Vagina (tissue), 2 donors: ENCODE measurements around the gene MTAP.

Experiments
- CTCF ChIP-seq, 3 experiments: fragments of 450-650 bp in 2 of 3; fragments of 200-600 bp in 1 of 3; sonication (generic) in 1 of 3; IDR thresholded peaks; one replicate each; pipeline ENCODE4 v1.5.1; 2017 to 2019; ENCODE audit warnings: antibody characterized with exemption in 3 of 3, mild to moderate bottlenecking in 2 of 3, moderate library complexity in 2 of 3
- POLR2A ChIP-seq, 2 donors: fragments of 450-650 bp; IDR thresholded peaks; one replicate each; pipeline ENCODE4 v1.6.1; 2017; ENCODE audit warnings: antibody characterized with exemption in 2 of 2, mild to moderate bottlenecking in 2 of 2, moderate library complexity in 2 of 2
- POLR2AphosphoS5 ChIP-seq, 2 donors: sonication (generic); formaldehyde crosslinking; IDR thresholded peaks; one replicate each; pipeline ENCODE4 v1.9.0; 2017; ENCODE audit warnings: antibody characterized with exemption in 2 of 2, mild to moderate bottlenecking in 2 of 2, low read depth in 1 of 2; ENCODE audit not compliant: insufficient read depth in 1 of 2

GRCh38 chr9:21804331-21804730 is 1.9 kb downstream of the MTAP start:
- no peak for TF ChIP-seq POLR2A (IDR thresholded peaks at IDR 0.05)
- no peak for TF ChIP-seq CTCF (IDR thresholded peaks at IDR 0.05)
- no peak for TF ChIP-seq POLR2AphosphoS5 (IDR thresholded peaks at IDR 0.05; ENCODE audit: insufficient read depth in 1 of 2, low read depth in 1 of 2)
